Measurements from ENCODE around the gene FCN2.

DNA sequence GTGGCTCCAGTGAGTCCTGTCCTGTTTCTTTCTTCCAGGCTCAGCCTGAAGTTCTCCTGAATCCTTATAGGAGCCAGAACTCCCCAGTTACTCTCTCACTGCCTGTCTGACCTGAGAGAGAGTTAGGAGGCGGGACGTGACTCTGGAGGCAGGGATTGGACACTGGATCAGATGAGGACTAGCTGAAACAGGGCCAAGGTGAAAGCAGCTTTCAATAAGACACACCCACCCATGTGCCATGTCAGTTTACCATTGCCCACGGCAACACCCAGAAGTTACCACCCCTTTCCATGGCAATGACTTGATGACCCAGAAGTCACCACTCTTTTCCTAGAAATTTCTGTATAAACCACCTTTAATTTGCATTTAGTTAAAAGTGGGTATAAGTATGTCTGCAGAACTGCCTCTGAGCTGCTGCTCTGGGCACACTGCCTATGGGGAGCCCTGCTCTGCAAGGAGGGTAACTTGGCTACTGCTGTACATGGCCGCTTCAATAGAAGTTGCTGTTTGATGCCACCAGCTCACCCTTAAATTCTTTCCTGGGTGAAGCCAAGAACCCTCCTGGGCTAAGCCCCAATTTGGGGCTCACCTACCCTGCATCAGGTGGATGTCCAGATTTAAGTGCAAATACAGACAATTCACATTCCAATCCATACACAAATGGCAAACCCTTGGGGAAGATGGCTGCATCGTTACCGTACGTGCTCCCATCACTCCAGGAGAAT lies 13.7 kb downstream of the FCN2 start:
- TF ChIP-seq CTCF (IDR thresholded peaks at IDR 0.05) (no peak), POLR2A (IDR thresholded peaks at IDR 0.05) (no peak), POLR2AphosphoS5 (IDR thresholded peaks at IDR 0.05) (no peak)

All from upper lobe of left lung (tissue), 4 donors.